GM19468 (cell line): Measurements from ENCODE around the gene PTBP1.
"Not testable (repeated sequence)": the region's sequence is repeated elsewhere in the genome, so short reads cannot be mapped to it uniquely, and the experiment has no call there.

Source experiments
- ATAC-seq: cut with Tn5 transposase; IDR thresholded peaks from one replicate; pipeline ENCODE4 v1.9.1; 2021; ENCODE audit warnings: mild to moderate bottlenecking, moderate library complexity, moderate number of reproducible peaks; ENCODE audit not compliant: unreplicated experiment; ENCODE audit errors: extremely low read depth

PTBP1 gene

DNA sequence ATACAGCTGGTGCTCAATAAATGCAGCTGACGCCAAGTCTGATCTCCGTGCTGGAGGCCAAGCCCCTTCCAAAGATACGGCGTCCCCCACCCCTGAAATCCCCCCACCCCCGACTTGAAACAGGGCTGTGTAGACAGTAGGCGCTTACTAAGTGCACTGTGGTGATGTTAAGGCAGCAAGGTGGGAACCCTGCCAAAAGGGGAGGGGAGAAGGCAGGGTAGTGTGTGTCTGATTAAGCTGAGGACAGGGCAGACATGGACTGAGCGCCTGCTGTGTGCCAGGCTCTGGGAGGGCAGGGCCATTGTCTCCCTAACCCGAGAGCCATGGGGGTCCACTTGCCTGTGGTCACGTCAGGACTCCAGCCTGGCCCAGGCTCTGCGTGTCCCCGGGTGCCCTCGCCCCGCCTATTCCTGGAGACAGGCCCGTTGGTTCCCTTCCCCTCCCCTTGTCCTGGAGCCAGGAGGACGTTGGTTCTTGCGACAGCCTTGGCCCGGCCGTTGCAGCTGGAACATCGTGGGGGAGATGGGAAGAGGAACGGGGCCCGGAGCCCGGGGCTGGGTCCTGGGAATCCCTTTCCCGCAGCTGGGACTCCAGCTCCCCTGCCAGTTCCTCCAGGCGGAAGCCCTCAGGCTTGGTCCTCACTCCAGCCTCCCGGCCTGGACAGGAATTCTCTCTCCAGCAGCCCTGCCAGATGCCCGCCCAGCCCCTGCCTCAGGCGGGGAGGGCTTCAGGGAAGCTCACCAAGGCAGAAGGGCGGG is 53.1 kb downstream of the PTBP1 start:
- ATAC-seq, result no peak

GRCh38 chr19:850979-851335 is 53.7 kb downstream of the PTBP1 start:
- no peak for ATAC-seq

DNA sequence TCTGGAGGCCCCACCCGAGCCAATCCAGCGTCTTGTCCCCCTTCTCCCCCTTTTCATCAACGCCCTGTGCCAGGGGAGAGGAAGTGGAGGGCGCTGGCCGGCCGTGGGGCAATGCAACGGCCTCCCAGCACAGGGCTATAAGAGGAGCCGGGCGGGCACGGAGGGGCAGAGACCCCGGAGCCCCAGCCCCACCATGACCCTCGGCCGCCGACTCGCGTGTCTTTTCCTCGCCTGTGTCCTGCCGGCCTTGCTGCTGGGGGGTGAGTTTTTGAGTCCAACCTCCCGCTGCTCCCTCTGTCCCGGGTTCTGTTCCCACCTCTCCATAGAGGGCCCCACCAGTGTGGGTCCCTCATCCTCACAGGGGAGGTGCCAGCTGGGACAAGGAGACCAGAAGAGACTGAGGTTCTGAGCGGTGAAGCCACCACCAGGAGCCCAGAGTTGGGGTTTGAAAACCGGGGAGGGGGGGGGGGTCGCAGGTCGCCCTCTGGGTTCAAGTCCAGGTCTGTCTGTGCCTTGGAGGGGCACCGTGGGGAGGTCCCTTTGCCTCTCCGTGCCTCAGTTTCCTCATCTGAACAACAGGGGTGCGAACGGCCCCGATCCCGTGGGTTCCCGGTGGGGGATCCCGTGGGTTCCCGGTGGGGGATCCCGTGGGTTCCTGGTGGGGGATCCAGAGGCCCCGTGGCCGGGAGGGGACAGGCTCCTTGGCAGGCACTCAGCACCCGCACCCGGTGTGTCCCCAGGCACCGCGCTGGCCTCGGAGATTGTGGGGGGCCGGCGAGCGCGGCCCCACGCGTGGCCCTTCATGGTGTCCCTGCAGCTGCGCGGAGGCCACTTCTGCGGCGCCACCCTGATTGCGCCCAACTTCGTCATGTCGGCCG is 55.1 kb downstream of the PTBP1 start, which contains the start of gene ELANE:
ELANE (plus strand) TSS at position 168 of the 878 bp plus-strand sequence; CDS start at position 194, 26 bp downstream.
- ATAC-seq, result no peak

DNA sequence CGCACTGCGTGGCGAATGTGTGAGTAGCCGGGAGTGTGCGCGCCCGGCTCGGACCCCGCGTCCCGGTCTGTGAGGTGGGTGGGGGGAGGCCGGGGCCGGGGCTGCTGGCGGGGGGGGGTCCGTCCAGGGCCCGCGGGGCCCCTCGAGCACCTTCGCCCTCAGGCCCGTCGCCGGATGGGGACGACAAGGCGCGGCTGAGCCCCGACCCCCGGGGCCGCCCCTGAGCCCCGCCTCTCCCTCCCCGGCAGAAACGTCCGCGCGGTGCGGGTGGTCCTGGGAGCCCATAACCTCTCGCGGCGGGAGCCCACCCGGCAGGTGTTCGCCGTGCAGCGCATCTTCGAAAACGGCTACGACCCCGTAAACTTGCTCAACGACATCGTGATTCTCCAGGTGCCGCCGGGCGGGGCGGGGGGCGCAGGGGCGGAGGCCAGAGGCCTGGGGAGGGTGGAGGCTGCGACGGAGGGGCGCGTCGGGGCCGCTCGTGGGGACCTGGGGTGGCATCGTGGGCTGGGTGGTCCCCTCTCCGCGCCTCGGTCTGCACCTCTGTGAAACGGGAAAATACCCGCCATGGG is 55.8 kb downstream of the PTBP1 start:
- no peak for ATAC-seq

GRCh38 chr19:853614-854220 is 56.5 kb downstream of the PTBP1 start:
- ATAC-seq, result not testable (repeated sequence)

DNA sequence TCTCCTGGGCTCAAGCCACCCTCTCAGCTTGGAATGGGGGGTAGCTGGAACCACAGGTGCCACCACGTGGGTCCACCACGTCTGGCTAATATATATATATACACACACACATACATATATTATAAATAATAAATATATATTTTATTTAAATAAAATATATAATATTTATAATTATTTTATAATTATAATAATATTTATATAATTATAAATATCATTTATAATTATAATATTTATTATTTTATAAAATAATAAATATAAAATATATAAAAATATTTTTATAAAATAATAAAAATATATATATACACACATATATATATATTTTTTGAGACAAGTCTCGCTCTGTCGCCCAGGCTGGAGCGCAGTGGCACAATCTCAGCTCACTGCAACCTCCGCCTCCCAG is 57.3 kb downstream of the PTBP1 start:
- ATAC-seq, result no peak

DNA sequence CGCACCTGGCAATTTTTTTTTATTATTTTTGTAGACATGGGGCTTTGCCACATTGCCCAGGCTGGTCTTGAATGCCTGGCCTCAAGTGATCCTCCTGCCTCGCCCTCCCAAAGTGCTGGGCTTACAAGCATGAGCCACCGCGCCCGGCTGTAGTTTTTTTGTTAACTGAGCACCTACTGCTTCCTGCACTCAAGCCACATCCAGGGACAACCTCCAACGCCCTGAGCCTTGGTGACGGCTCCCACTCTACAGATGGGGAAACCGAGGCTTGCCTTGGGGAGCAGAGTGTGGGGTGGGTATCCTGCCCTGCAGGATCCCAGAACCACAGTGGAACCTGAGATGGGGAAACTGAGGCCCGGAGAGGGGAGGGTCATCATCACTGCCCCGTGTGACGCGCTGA is 57.9 kb downstream of the PTBP1 start:
- no peak for ATAC-seq

DNA sequence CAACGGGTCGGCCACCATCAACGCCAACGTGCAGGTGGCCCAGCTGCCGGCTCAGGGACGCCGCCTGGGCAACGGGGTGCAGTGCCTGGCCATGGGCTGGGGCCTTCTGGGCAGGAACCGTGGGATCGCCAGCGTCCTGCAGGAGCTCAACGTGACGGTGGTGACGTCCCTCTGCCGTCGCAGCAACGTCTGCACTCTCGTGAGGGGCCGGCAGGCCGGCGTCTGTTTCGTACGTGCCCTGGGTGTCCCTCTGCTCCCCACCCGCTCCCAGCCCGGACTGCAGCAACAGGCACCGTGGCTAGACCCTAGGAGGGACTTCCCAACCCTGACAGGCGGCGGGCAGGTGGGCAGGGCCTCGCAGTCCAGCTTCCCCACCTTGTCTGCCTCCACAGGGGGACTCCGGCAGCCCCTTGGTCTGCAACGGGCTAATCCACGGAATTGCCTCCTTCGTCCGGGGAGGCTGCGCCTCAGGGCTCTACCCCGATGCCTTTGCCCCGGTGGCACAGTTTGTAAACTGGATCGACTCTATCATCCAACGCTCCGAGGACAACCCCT is 58.4 kb downstream of the PTBP1 start:
- ATAC-seq, result no peak

DNA sequence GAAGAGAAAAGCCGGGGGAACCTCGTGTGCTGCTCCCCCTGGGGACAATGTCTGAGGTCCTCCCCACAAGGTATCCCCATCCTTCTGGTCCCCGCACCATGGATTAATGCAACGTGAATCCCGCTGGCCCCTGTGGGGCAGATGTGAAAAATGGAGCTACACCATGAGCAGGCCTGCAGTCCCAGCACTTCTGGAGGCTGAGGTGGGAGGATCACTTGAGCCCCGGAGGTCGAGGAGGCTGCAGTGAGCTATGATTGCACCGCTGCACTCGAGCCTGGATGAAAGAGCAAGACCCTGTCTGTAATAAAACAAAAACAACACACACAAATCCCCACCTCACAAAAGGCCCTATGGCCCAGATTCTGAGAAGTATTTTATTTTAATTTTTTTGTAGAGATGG is 61.0 kb downstream of the PTBP1 start:
- no peak for ATAC-seq

DNA sequence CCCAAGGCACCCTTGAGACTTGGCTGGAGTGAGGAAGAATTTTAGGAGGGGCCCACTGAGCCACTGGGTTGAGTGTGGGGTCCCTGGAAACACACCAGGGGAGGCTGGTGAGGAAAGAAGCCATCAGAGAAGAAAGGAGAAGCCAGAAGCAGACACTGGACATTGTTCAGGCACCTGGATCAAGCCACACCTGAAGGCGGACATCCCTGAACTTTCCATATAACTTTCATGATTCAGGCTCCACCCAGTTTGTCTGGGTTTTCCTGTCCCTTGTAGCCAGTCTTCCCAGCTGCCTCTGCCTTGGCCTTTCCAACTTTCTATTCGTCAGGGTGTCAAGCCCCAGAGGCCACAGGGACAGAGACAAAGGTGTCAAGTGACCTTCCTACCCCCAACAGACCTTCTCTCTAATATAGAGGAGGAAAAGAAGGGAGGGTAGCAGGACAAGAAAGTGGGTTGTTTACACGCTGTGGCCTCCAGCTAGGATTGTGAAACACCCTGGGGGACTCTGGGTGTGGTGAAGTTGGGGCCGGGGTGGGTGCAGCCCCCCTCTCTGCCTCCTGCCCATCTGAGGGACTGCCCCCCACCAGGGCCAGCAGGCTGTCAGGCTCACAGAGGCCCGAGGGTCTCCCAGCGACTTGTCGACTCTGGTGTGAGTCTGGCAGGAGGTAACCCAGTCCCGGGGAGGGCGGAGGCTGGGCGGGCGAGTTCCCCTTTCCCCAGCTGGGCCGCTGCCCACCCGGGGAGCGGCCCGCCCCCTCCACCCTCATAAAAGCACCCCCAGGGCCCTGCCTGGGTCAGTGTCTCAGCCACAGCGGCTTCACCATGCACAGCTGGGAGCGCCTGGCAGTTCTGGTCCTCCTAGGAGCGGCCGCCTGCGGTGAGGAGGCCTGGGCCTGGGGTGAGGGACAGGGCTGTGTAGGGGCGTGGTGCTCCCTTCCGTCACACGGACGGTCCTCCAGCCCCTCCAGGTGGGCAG is 61.9 kb downstream of the PTBP1 start, which contains the start of gene CFD:
CFD (plus strand) TSS at position 797 of the 976 bp plus-strand sequence; CDS start at position 823, 26 bp downstream.
- ATAC-seq, result no peak

GRCh38 chr19:861141-861755 is 64.0 kb downstream of the PTBP1 start:
- ATAC-seq, result no peak
